Stimulated activated naive CD8-positive, alpha-beta T cell treated with anti-CD3 and anti-CD28 coated beads, Interleukin-15, Interleukin-2, amounts not matched to agents 100 U/mL and 50 U/mL, for 24 hours (primary cell): ENCODE results near the gene QSOX2.

Experiments
- ATAC-seq: fragments of 150-1000 bp; cut with Tn5 transposase; one replicate; pipeline ENCODE4 v1.10.0; 2021
- DNase-seq: peaks from one replicate; pipeline ENCODE4 v3.0.0; 2021

Gene QSOX2

DNA sequence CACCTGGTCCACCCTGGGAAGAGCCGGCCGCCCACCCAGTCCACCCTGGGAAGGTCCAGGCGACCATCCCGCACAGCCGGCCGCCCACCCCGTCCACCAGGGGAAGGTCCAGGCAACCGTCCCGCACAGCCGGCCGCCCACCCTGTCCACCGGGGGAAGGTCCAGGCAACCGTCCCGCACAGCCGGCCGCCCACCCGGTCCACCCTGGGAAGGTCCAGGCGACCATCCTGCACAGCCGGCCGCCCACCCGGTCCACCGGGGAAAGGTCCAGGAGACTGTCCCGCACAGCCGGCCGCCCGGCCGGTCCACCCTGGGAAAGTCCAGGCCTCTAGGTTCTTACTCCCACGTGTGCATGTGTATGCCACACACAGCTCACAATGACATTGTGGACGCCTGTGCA is 6.7 kb upstream of the QSOX2 start:
- DNase-seq (no peak), ATAC-seq (no peak)

DNA sequence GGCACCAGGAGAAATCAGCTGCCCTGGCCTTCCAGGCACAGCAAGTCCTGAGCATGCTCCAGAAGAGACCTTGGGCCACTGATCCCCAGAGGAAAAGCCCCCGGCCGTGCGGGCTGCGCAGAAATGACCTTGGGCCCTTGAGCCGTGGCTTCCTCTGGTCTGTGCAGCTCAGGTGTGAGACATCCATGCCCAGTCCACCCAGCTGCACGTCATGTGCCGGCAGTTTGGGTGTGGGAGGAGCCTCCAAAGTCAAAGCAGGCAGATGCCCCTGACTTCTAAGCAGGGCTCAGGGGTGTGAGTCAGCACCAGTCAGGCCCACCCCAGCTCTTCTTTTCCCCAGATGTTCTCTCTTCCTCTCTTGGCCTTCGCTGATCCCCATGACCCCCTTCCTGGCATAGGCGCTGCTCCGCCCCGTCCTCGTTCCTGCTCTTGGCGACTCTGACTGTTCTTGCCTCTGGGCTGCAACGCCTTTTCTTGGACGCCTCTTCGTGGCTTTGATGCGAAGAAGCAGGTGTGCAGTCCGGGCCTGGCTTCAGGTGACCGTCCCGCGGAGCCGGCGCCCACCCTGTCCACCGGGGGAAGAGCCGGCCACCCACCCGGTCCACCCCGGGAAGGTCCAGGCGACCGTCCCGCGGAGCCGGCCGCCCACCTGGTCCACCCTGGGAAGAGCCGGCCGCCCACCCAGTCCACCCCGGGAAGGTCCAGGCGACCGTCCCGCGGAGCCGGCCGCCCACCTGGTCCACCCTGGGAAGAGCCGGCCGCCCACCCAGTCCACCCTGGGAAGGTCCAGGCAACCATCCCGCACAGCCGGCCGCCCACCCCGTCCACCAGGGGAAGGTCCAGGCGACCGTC is 5.9 kb upstream of the QSOX2 start:
- DNase-seq = no peak
- ATAC-seq = peak; percentile 15

DNA sequence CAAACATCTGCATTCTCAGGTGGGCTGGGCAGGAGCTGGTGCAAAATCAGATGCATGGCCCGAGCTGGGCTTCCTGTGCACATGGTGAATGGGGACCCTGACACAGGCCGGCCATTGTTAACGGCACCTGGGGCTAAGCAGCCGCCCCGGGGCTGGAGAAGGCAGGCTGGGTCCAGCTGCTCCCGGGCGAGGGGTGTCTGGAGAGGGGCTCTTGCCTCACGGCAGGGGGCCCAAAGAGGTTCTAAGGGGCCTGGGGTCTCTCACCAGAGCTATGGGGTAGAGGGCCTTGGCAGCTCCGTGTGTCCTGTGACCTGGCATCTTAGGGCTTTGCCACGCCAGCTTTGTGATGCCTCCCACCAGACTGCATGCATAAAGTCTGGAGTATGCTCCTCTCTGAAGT is 5.1 kb upstream of the QSOX2 start:
- no peak for ATAC-seq
- no peak for DNase-seq

DNA sequence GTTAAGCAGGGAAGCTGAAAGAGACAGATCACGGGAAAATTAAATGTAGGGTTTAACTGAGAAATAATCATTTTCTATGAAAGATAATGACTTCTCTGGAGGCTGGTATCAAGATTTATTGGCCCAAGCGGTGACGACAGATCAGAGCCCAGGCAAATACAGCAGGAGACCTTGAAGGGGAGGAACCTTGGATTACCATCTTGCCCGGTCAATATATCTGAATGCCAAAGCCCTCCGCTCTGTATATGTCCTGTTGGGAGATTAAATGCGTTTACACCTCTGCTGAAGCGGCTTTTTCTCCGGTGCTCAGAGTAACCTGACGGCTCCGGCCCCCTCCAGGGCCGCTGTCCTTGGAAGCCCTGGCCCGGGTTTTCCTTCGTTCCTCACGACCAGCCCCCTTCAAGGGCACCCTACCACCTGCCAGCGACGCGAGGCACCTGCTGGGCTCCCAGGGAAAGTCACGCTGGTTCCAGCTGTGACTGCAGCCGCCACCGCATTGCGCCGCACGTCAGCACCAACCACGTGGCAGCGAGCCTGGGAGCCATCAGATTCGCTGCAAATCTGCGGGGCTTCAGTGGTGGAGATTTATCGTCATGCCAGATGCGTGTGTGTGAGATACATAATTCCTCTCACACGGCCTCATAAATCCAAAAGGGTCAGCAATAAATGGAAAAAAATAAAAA is 4.4 kb upstream of the QSOX2 start:
- ATAC-seq (no peak), DNase-seq (no peak)

DNA sequence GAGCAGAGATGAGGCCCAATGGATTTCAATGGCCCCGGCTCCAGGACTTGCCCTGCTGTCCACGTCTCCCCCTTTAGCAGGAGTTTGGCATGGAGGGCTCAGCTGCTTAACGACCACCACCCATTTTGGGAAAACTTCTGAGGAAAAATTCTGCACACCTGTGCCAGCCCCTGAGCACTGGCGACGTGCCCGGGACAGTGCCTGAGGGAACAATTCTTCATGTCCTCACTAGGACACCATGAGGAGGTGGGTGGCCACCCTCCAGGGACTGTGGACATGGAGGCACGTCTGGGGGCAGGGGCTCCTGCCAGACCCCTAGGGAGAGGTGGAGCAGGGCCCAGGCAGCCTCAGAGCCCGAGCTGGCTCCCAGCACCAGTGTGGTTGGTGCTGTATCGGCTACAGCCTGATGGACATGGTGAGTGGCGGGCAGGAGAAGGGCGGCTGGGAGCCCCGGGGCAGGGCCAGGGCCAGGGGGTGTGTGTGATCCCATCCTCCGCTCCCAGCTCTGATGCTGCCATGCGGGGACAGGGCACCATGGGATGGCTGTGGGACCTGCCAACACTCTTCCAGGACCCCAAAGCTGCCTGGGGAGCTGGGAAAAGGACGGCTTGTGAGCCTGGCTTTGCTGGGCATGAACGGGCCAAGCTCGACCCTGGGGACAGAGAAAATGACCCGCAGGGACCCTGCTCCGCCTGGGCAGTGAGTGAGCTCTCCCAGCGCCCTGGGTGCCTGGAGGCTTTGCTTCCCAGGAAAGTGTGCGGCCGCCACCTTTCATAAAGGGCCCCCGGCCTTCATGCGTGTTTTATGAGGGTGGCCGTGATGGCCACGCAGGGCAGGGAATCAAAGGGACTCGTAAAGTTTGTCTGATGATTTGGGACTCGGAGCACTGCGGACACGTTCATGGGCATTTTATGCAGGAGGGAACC is 3.6 kb upstream of the QSOX2 start:
- DNase-seq (no peak), ATAC-seq (no peak)

DNA sequence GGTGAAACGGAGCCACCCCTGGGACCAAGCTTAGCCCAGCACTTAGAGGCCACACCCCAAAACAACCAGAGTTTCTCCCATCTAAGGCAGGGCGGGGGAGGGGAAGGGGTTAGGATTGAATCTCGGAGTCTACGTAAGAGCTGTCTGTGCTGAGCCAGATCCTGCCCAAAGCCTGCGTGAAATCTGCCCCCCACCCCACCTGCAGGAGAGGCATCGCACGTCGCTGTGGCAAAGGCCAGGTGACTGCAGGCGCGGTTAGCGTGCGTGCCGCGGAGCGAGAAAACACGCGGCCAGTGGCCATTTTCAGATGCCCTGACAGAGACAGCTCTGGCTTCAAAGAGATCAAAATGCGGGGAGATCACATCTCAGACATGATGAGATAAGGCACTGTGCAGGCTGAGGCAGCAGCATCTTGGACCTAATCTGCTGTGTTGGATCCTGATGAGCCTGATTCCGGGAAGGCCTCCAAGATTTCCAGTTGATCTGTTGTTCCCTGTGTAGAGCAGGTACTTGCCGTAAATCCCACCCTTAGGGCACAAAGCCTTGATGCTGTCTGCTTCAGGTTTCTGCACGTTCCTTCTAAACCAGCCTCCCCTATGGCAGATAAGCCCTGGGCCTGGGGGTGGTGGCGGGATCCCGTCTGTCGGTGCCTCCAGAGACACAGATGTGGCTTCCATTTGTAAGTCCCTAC is 2.5 kb upstream of the QSOX2 start:
- no peak for ATAC-seq
- no peak for DNase-seq

DNA sequence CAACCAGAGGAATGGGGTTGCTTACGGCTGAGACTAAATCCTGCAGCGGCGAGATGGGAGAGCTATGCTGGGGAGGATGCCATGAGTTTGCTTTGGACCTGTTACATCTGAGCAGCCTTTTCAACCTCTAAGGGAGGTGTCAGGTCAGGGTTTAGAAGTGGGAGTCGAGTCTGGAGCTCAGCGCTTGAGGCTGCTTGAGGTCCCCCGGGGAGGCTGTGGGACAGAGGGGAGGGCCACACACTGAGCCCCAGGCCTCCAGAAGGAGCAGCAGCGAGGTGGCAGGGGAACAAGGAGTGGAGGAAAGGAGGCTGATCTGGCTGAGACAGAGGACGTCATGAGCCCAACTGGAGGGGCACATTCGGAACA is 1.9 kb upstream of the QSOX2 start:
- ATAC-seq = no peak
- no peak for DNase-seq

DNA sequence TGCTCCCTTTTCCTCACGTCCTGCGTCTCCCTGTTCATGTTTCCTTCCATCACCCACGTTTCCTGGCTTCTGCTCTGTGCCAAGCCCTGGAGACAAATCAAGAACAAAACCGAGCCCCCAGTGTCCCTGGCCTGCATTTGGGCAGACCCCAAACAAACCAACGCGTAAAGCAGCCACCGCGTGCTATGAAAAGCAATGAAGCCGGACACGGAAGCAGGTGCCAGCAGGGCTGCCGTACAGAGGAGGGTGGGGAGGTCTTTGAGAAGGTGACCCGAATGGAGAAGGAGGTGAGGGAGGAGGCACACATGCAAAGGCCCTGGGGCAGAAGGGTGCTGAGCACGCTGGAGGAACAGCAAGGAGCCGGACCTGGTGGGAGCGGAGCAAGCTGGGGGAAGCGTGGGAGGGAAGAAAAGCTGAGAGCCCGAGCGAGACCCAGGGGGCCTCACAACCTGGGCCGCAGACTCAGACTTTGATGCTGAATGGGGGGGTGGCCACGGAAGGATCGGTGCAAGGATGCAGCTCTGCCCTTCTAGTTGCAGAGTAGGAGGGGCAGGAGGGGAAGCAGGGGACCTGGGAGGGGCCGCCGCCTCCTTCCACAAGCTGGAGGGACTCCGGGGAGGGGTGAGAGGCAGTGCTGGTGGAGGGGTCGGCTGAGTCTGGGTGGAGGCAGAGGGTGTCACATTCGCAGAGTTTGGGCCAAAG is 1.4 kb upstream of the QSOX2 start:
- DNase-seq = no peak
- no peak for ATAC-seq

DNA sequence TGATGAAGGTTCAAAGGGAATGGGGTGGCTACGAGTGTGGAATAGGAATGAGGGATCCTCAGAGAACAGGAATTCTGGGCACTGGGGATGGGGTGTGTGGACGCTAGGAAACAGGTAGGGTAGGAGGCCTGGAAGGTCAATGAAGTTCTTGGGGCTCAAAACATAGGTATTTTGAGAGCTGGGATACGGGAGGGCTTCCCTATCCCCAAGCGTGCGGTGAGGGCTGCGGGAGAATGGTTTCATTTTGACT is 718 bp downstream of the QSOX2 start:
- no peak for ATAC-seq

DNA sequence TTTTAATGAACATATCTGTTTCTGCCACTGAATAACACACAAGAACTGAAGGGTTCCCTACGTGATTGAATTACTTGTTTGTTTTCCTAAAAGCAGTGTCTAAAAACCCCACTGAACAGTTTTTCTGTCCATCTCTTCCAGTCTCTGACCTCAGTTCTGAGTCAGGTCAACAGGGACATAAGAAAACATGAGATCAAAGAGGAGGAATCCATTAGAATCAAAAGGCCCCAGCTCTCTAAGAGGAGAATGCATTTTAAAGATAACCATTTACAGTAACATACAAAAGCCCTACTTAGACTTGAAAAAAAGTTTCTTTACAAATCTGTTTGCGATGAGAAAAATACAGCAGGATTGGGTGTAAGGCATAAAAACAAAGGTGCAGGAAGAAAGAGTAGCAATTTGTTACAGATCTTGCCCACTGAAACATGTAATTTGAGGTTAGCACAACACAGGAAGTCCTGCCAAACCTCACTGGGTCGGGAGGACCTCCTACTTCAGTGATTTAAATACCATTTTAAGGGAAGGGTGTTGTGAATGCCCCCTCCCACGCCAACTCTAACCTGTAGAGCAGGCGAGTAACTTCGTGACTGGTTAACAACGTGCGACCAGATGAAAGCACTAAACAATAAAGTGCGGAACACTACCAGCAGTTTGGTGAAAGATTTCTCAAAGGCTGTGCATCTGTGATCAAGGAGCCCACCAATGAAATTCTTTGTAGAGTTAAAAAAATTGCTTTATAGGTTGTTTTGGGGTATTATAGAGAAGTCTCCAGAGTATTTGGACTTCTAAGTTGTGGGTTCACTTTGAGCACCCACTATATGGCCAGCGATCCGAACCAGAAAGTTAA is 1.3 kb downstream of the QSOX2 start:
- peak; percentile 71 for ATAC-seq
- peak; percentile 73 for DNase-seq

More for the DNA sequence above, 718 bp downstream of the QSOX2 start:
- no peak for DNase-seq

DNA sequence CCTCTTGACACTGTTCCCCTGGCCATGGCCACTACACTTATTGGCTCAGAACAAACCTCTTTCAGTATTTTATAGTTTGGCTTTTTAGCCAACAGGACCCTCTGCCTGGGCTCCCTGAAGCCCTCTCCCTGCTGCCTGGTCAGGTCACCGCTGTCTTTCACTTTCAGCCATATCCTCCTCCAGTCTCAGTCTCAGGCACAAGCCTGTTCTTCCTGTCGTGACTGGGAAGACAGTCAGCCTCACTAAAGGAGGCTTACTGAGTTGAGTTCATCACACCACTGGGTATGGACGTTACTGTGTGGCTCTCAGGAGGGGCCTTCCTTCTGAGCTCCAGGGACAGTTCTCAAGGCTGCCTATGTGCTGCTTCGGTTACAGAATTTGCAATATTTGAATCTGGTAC is 2.0 kb downstream of the QSOX2 start:
- ATAC-seq = no peak

DNA sequence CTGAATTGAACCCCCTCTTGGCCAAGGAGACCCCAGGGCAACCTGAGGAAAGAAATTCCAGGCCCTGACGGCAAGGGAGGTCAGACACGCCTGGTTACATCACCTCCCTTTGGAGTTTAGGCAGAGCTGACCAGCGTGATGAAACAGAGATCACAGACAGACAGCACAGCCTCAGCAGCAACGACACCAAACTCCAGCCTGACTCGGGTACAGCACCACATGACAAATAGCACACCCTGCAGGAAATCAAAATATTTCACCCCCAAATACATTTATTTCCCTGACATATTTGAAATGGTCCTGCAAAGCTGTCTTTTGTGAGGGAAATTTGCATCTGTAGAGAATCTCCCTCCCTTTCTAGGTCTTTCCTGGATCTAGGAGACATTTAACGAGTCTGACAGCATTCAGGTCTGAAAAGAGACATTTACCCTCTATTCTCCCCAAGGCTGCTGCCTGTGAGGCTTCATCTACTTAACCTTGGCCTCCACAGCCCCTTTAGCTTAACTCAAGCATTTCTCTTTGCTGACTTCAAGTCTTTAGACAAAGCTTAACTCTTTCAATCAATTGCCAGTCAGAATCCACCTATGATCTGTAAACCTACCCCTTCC is 2.6 kb downstream of the QSOX2 start:
- ATAC-seq = no peak
- DNase-seq = no peak

More for the DNA sequence above, 2.0 kb downstream of the QSOX2 start:
- DNase-seq = no peak

DNA sequence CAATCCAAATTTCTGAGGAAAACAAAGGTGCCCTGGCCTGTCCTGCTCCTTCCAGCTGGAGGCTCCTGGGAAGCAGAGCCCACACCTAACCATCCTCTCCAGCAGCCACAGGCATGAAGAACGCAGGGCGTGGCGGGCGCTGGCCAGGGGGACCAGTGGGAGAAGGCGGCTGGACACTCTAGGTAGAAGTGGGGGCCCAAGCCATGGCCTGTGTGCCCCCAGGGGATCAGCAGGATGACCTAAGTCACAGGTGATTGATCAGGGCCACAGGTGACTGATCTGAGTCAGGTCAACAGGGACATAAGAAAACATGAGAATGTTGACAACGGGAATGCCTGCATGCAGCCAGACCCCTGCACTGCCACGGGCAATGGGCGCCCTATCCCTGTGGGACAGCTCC is 3.4 kb downstream of the QSOX2 start:
- ATAC-seq = no peak
- no peak for DNase-seq

DNA sequence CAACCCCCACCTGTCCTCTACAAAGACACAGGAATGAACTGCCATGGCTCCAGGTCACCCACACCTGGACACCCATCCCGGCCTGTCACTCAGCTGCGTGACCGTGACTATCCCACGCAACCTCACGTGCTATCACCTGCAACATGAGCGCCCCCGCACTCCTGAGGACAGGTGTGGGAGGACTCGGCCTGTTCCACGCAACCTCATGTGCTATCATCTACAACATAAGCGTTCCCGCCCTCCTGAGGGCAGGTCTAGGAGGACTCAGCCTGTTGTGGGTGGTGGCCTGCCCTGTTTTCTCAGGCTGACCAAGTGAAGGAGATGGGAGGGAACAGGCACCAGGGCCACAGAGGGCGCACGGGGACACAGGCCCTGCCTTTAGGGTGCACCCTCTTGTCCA is 4.1 kb downstream of the QSOX2 start:
- DNase-seq (no peak), ATAC-seq (no peak)

DNA sequence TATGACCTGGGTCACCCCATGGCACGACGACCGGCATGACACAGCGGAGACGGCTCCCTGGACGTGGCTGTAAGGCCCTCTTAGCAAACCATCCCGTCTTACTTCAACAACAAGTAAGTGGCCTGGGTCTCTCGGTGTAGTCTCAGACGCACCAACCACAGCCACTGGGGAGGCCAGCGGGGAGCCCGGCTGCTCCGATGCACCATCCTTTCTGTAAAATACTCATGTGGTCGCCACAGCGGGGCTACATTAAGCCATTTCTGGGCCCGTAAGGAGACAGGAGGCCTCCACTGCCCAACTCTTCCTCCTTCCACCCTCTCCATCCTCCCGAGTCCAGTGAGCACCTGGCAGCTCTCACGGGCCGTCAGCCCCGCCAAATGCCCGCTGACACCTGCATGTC is 4.7 kb downstream of the QSOX2 start:
- ATAC-seq (no peak), DNase-seq (no peak)

DNA sequence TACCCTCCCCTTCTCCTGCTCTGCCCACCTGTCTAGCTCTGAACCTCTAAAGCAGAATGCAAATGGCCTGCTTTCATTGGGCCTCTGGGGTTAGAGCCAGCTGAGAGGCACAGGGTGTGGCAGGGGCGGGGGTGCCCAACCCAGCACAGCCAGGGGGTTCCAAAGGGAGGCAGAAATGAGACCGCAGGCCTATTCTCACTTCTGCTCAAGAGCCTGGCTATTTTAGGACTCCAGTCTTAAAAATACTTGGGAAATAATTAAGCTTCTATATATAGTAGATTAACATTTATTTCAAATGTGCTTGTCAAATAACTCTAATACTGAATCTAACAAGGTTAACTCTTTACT is 5.7 kb downstream of the QSOX2 start:
- no peak for ATAC-seq
- no peak for DNase-seq

DNA sequence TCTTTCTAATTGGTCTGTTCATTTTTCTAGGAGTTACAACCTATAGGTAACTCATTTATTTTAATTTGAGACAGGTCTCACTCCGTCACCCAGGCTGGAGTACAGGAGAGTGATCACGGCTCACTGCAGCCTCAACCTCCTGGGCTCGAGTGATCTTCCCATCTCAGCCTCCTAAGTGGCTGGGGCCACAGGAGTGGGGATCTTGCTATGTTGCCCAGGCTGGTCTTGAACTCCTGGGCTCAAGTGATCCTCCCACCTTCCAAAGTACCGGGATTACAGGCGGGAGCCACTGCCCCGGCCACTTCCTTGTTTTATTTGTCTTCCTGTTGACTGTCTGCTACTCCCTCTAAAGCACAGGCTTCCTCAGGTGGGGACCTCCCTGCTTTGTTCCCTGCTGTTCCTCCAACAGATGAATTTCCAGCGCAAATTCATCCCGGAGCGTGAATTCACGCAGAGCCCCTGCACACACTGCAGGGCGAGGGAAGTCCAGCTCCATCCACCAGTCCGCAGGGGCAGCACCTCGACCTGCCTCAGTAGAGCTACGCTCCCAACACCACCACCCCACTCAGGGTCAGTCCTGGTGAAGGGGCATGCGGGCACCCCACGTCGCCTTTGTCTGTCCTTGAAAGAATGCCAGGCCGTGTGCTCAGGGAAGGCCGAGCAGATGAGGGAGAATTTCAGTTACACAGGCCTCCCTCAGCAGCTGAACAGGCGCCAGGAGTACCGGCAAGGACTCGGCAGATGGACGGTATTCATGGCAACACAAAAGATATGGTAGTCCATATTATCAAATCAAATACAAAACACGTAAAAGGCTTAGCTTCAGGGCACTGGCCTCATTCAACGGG is 6.3 kb downstream of the QSOX2 start:
- DNase-seq (no peak), ATAC-seq (no peak)

DNA sequence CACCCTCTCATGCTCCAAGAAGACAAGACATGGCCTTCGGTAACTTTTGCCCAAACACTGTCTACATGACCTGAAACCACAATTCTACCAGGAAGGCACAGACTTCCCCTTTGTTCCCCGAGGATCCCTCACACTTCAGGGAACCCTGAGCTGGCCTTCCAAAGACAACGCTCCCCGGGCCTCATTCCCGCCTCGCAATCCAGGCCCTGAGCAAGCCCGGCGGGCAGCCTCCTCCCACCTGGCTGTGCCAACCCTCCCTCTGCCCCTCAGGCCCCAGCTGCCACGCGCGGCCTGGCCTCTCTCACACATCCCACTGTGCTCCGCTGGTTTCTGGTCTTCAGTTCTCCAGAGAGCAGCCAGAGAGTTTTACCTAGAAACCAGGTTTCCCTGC is 7.3 kb downstream of the QSOX2 start:
- no peak for ATAC-seq
- no peak for DNase-seq

DNA sequence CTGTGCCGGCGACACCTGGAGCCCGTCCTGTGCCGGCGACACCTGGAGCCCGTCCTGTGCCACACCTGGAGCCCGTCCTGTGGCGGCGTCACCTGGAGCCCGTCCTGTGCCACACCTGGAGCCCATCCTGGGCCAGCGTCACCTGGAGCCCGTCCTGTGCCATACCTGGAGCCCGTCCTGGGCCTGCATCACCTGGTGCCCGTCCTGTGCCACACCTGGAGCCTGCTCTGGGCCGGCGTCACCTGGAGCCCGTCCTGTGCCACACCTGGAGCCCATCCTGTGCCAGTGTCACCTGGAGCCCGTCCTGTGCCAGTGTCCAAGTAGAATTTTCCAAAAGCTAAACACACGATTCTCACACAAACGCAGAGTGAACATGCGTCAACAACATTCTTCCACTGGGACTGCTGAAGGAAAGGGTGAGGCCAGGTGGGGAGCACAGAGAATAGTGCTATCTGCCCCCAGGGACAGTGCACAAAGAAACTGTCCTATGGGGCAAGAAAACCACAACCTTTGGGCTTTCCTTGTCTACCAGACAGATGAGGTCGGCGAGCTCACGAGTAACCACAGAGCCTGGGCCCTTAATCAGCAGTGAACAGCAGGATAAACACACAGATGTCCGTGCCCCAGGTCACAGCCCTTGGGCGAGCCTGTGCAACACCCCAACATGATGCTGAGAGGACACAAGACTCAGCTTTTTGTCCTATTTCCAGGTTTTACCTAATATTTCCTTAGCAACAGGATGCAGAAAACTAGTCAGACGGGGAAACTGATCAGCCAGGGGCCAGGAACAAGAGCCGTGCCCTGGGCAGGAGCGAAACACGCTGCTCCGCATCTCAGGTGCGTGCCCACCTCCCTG is 7.9 kb downstream of the QSOX2 start:
- DNase-seq (no peak), ATAC-seq (no peak)
